Activated CD4-positive, alpha-beta memory T cell treated with anti-CD3 and anti-CD28 coated beads, Interleukin-2, amount 10 ng/mL, durations not matched to agents 7 days and 5 days (primary cell): Measurements from ENCODE around the gene TMEM59. TPM values are rescaled to one million over a fixed set of nuclear protein-coding genes. Genes with fewer than 3 reads are reported as not detected.

Experiments used
- CTCF ChIA-PET: fragments of 350-600 bp; sonication (Branson Sonifier 250); formaldehyde crosslinking; loops from one replicate; lab custom pipeline; 2021; ENCODE audit warnings: antibody characterized with exemption, inconsistent platforms; lab: Charles Lee
- POLR2A ChIA-PET: fragments of 350-600 bp; sonication (Branson Sonifier 250); formaldehyde crosslinking; loops from one replicate; lab custom pipeline; 2021; ENCODE audit warnings: antibody characterized with exemption; lab: Charles Lee
- DNase-seq: peaks from one replicate; pipeline ENCODE4 v3.0.0-alpha.2; 2020
- H3K27ac Mint-ChIP-seq: one replicate; pipeline ENCODE4 v1.8.0; 2021; ENCODE audit warnings: mild to moderate bottlenecking, mixed read lengths
- H3K27me3 Mint-ChIP-seq: one replicate; pipeline ENCODE4 v1.8.0; 2021; ENCODE audit warnings: mixed read lengths
- H3K36me3 Mint-ChIP-seq: one replicate; pipeline ENCODE4 v1.8.0; 2021; ENCODE audit warnings: low read depth, mixed read lengths
- H3K4me1 Mint-ChIP-seq: one replicate; pipeline ENCODE4 v1.8.0; 2021; ENCODE audit warnings: mixed read lengths
- H3K4me3 Mint-ChIP-seq: one replicate; pipeline ENCODE4 v1.8.0; 2021; ENCODE audit warnings: mild to moderate bottlenecking, mixed read lengths
- H3K9me3 Mint-ChIP-seq: one replicate; pipeline ENCODE4 v1.8.0; 2021; ENCODE audit warnings: mixed read lengths
- total RNA-seq, 2 experiments: library from RNA; stranded (reverse); gene quantifications; one replicate each; pipeline ENCODE4 v1.2.3, GENCODE V29; 2021

TMEM59 gene
- total RNA-seq, 2 experiments from 2014 or later: 278 to 280 TPM

- H3K27ac Mint-ChIP-seq: no peak overlapping the region
- no peak for DNase-seq
- no peaks in the 10 kb centered on the region for H3K27me3 Mint-ChIP-seq
- POLR2A ChIA-PET: no interaction called here
- H3K4me3 Mint-ChIP-seq: no peak overlapping the region
- CTCF ChIA-PET: no interaction called here
- no peaks in the 10 kb centered on the region for H3K9me3 Mint-ChIP-seq
- no peaks in the 10 kb centered on the region for H3K36me3 Mint-ChIP-seq
- H3K4me1 Mint-ChIP-seq: no peaks in the 10 kb centered on the region
Observed at GRCh38 chr1:54016343-54017282, 36.4 kb downstream of the TMEM59 start.

- H3K9me3 Mint-ChIP-seq: no peaks in the 10 kb centered on the region
- peaks cover 6% of the 10 kb centered on the region for H3K27me3 Mint-ChIP-seq
- POLR2A ChIA-PET: no interaction called here
- H3K4me1 Mint-ChIP-seq: no peaks in the 10 kb centered on the region
- DNase-seq: no peak
- no peak overlapping the region for H3K27ac Mint-ChIP-seq
- no peaks in the 10 kb centered on the region for H3K36me3 Mint-ChIP-seq
- H3K4me3 Mint-ChIP-seq: no peak overlapping the region
- CTCF ChIA-PET: no interaction called here
Observed at GRCh38 chr1:54014009-54014629, 38.9 kb downstream of the TMEM59 start.

- Mint-ChIP-seq H3K27me3 (peaks cover 6% of the 10 kb centered on the region), H3K36me3 (no peaks in the 10 kb centered on the region), H3K9me3 (no peaks in the 10 kb centered on the region), H3K4me1 (no peaks in the 10 kb centered on the region), H3K27ac (no peak overlapping the region), H3K4me3 (no peak overlapping the region)
- CTCF ChIA-PET: no interaction called here
- DNase-seq: no peak
- POLR2A ChIA-PET: no interaction called here
Observed at GRCh38 chr1:54013393-54014008, 39.5 kb downstream of the TMEM59 start.

- Mint-ChIP-seq H3K4me3 (no peak overlapping the region), H3K27ac (no peak overlapping the region), H3K36me3 (no peaks in the 10 kb centered on the region), H3K27me3 (peaks cover 6% of the 10 kb centered on the region), H3K9me3 (no peaks in the 10 kb centered on the region), H3K4me1 (no peaks in the 10 kb centered on the region)
- ChIA-PET POLR2A (no interaction called here), CTCF (no interaction called here)
- DNase-seq: no peak
Observed at GRCh38 chr1:54012863-54013262, 40.1 kb downstream of the TMEM59 start.

- ChIA-PET POLR2A (no interaction called here), CTCF (no interaction called here)
- no peak overlapping the region for H3K27ac Mint-ChIP-seq
- no peak overlapping the region for H3K4me3 Mint-ChIP-seq
- no peaks in the 10 kb centered on the region for H3K9me3 Mint-ChIP-seq
- H3K36me3 Mint-ChIP-seq: no peaks in the 10 kb centered on the region
- H3K27me3 Mint-ChIP-seq: peaks cover 6% of the 10 kb centered on the region
- DNase-seq: no peak
- no peaks in the 10 kb centered on the region for H3K4me1 Mint-ChIP-seq
Observed at GRCh38 chr1:54012008-54012325, 41.0 kb downstream of the TMEM59 start.

- Mint-ChIP-seq H3K4me1 (no peaks in the 10 kb centered on the region), H3K9me3 (no peaks in the 10 kb centered on the region), H3K27ac (no peak overlapping the region), H3K4me3 (no peak overlapping the region), H3K36me3 (no peaks in the 10 kb centered on the region), H3K27me3 (peaks cover 6% of the 10 kb centered on the region)
- CTCF ChIA-PET: no interaction called here
- no peak for DNase-seq
- POLR2A ChIA-PET: no interaction called here
Observed at GRCh38 chr1:54011316-54012007, 41.5 kb downstream of the TMEM59 start.

GRCh38 chr1:54010415-54011117 is 42.4 kb downstream of the TMEM59 start:
- Mint-ChIP-seq H3K27ac (no peak overlapping the region), H3K9me3 (no peaks in the 10 kb centered on the region), H3K27me3 (peaks cover 6% of the 10 kb centered on the region), H3K36me3 (no peaks in the 10 kb centered on the region), H3K4me1 (no peaks in the 10 kb centered on the region), H3K4me3 (no peak overlapping the region)
- CTCF ChIA-PET: no interaction called here
- DNase-seq: no peak
- POLR2A ChIA-PET: no interaction called here

- CTCF ChIA-PET: no interaction called here
- DNase-seq: no peak
Observed at GRCh38 chr1:54009406-54009805, 43.6 kb downstream of the TMEM59 start.

GRCh38 chr1:54008876-54009275 is 44.1 kb downstream of the TMEM59 start:
- no peak overlapping the region for H3K4me3 Mint-ChIP-seq
- peaks cover 6% of the 10 kb centered on the region for H3K27me3 Mint-ChIP-seq
- DNase-seq: no peak
- no peaks in the 10 kb centered on the region for H3K36me3 Mint-ChIP-seq
- no peaks in the 10 kb centered on the region for H3K9me3 Mint-ChIP-seq
- POLR2A ChIA-PET: no interaction called here
- H3K4me1 Mint-ChIP-seq: no peaks in the 10 kb centered on the region
- CTCF ChIA-PET: no interaction called here
- no peak overlapping the region for H3K27ac Mint-ChIP-seq

More at GRCh38 chr1:54009406-54009805, 43.6 kb downstream of the TMEM59 start:
- Mint-ChIP-seq H3K4me1 (no peaks in the 10 kb centered on the region), H3K27me3 (peaks cover 6% of the 10 kb centered on the region), H3K27ac (no peak overlapping the region), H3K36me3 (no peaks in the 10 kb centered on the region), H3K4me3 (no peak overlapping the region), H3K9me3 (no peaks in the 10 kb centered on the region)
- POLR2A ChIA-PET: no interaction called here

- DNase-seq: no peak
- H3K4me1 Mint-ChIP-seq: no peaks in the 10 kb centered on the region
- ChIA-PET CTCF (interaction anchor here (0.5 kb wide), 1 partner anchor 48 kb away, joined by 7 read pairs; no protein-coding TSS in a partner anchor), POLR2A (no interaction called here)
- no peak overlapping the region for H3K27ac Mint-ChIP-seq
- H3K9me3 Mint-ChIP-seq: no peaks in the 10 kb centered on the region
- peaks cover 6% of the 10 kb centered on the region for H3K27me3 Mint-ChIP-seq
- H3K4me3 Mint-ChIP-seq: no peak overlapping the region
- H3K36me3 Mint-ChIP-seq: no peaks in the 10 kb centered on the region
Observed at GRCh38 chr1:54007613-54008012, 45.4 kb downstream of the TMEM59 start.

- H3K4me3 Mint-ChIP-seq: no peak overlapping the region
Observed at GRCh38 chr1:54006508-54006907, 46.5 kb downstream of the TMEM59 start.

GRCh38 chr1:54004481-54005049 is 48.4 kb downstream of the TMEM59 start:
- Mint-ChIP-seq H3K4me3 (no peak overlapping the region), H3K4me1 (no peaks in the 10 kb centered on the region), H3K36me3 (no peaks in the 10 kb centered on the region), H3K9me3 (no peaks in the 10 kb centered on the region), H3K27me3 (peaks cover 4% of the 10 kb centered on the region), H3K27ac (no peak overlapping the region)
- ChIA-PET POLR2A (no interaction called here), CTCF (no interaction called here)
- DNase-seq: no peak

More at GRCh38 chr1:54006508-54006907, 46.5 kb downstream of the TMEM59 start:
- Mint-ChIP-seq H3K27me3 (peaks cover 6% of the 10 kb centered on the region), H3K36me3 (no peaks in the 10 kb centered on the region), H3K9me3 (no peaks in the 10 kb centered on the region), H3K27ac (no peak overlapping the region), H3K4me1 (no peaks in the 10 kb centered on the region)
- ChIA-PET CTCF (no interaction called here), POLR2A (no interaction called here)
- no peak for DNase-seq
